Left hindlimb (tissue), 1 donor: Measurements from ENCODE around the gene SRGAP1.
A peak's percentile ranks its signal among the peaks of the same experiment; 100 is the strongest.
"Not testable (repeated sequence)": the region's sequence is repeated elsewhere in the genome, so short reads cannot be mapped to it uniquely, and the experiment has no call there.

Experiments
- DNase-seq: peaks from one replicate; pipeline ENCODE4 v3.0.0-alpha.2; 2018

The SRGAP1 gene

DNA sequence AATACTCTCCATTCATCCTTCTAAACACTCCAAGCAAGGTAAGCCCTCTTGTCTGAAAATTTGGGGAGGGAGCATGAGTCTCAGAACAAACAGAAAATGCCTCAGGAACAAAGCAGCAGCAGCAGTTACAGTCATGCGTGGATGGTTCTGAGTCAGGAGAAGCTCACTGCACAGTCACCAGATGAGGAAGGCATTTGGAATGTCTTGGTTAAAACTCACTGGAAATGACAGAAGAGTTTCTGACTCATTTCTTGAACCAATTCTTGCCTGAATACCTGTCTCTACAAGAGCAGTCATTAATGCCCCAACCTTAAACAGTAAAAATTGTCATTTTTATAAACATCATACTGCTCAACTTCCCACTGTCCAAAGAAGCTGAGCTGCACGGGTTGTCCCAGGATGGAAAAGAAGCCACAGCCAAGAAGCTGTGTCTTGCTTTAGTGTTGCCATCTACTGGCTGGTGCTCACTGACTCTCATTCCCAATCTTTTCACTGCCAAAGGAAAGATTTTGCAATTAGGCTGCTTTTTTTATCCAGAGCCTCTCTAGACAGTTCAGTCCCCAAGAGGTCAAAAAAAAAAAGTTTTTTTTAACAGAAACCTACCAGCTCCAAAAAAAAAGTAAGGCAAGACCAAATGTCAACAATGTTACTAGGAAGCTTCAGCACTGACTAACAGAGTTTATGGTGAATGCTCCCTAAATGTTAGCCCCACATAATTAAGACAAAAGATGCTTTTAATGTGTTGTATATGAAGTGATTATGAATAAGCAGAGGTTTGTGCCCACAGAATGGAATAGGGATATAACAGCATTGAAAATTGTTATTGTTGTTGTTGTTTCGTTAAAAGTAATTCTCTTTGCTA is 337.2 kb downstream of the SRGAP1 start:
- peak; percentile 52 for DNase-seq

DNA sequence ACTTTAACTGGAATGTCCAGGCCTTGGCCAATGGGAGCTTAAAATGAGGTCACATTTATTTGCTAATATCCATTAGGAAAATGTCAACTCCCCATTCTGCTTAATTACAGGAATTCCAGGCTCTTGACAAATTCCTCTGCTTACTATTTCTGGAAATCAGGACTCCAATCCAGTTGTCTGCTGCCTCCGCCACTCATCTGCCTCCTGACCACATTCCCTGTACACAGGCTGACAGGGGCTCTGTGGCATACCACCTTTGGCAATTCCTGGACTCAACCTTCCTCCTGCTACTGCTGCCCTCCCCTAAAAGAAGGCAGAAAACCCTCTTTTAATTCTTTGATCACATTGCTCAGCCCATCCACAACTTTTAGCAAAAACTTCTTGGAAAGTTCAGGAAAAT is 339.7 kb downstream of the SRGAP1 start:
- DNase-seq = no peak

- no peak for DNase-seq
These were observed 342.3 kb downstream of the SRGAP1 start for GRCh38 chr12:64186789-64187188.

DNA sequence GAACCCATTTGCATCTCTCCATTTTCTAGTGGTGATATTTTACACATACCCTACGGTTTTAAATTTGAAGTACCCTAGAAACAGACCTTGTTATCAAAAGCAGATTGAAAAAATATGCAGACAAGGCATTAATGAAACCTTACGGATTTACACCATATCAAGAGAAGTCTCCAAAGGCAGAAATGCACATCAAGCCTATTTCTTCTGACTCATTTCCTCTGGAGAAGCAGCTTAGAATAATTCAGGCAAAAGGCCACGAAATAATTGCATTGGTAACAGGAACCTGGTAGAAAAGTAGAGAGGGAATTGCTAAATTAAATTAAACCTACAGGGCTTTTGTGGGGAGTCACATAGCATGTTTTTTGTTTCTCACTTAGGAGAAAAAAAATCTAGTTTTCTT is 342.9 kb downstream of the SRGAP1 start:
- DNase-seq = no peak

DNA sequence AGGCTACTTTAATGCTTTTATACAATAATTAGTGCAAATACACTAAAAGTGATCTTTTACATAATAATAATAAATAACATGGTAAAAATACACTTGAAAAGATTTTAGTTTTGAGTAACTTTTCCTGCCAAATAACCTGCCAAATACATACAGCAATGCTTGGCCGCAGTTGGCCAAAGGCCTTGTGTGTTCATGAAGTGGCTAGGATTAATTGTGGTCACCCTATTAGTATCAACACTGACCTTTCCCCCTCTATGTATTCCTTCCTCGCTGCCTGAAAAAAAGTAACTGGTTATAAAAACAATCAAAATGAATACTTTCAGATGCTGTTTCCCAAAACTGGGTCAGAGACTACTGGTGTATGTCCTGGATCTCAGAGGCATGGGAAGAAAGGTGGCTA is 343.3 kb downstream of the SRGAP1 start:
- DNase-seq = no peak

GRCh38 chr12:64189530-64189929 is 345.0 kb downstream of the SRGAP1 start:
- no peak for DNase-seq

GRCh38 chr12:64190140-64190539 is 345.6 kb downstream of the SRGAP1 start:
- DNase-seq = no peak

DNA sequence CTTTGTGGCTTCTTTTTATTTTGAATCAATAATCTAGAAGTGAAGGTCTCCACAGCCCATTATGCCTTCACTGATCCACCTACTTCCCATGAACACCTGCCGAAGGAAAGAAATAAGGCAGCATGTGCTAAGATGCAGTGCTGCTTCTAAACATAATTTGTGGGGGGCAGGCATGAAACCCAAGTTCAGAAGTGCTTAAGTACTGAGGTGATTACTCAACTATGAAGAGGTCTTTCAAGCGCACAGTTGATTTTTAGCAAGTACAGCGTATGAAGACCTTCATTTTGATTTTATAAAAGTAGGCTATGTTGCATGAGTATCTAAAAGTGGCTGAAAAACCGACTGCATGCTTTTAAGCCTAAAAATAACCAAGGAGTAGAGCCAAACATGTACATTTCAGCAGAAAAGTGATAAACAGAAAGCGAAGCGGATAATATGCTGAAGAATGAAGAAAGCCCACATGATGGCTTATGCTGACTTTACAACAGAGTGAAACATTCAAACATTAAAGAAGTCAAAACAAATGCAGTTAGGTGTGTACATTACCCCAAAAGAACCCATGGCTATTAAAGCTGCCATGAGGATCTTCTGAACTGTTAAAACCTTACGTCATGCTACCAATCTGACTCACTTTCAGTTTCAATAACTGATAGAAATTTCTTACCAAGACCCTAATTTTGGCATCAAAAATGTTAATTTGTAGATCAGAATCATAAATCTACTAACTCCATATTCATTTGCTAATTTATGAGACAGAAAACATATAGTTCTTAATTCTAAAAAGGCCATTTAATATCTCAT is 348.3 kb downstream of the SRGAP1 start:
- DNase-seq = no peak

- DNase-seq = no peak
These were observed 349.4 kb downstream of the SRGAP1 start for GRCh38 chr12:64193931-64194330.

DNA sequence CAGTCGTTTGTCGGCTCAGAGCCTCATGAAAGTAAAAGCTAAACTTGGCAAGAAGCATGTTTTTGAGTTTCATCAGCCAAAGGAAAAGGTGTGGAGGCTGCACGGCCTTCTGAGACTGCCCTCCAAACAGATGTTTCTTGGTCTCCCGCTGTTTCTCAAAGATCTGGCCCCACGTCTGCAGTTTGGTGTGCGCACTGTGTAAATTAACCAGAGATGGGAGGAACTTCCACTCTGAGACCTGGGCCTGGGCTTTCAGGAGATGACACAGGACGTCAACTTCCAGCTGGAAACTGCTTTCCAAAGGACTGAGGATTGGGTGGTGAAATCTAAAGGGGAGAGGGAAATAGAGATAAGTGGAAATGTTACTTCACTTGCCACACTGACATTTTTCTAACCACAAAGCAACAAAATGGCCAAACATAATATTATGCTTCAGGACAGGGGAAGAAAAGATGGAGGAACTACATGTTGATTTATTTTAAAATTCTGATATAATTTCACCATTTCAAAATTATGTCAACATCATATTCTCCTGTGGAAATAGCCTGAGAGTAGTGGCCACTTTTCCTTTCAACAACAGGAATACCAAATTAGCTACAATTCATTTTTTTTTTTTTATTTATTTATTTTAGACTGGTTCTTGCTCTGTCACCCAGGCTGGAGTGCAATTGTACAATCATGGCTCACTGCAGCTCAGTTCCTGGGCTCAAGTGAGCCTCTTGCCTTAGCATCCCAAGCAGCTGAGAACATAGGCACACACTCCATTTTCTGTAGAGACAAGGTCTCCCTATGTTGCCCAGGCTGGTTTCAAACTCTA is 350.0 kb downstream of the SRGAP1 start:
- no peak for DNase-seq

GRCh38 chr12:64195841-64196240 is 351.3 kb downstream of the SRGAP1 start:
- not testable (repeated sequence) for DNase-seq

DNA sequence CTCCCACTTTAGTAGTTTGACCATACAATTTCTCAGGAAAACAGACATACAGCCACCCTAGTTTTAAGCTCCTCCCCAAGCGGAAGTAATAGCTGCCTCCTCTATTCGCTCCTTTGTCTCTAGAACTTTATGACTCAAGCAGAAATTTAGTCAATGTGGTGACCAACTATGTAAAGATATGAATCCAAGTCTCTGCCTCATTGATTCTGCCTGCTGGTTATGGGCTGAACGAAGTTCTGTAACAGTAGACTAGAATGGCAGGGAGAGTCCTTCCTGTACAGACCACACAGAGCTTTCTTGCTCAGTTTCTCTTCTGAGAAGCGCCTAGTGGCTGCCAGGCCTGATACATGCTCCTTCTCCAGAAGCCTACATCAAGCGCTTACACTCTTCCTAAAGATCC is 358.5 kb downstream of the SRGAP1 start:
- DNase-seq = no peak

GRCh38 chr12:64203775-64204174 is 359.3 kb downstream of the SRGAP1 start:
- DNase-seq = no peak

DNA sequence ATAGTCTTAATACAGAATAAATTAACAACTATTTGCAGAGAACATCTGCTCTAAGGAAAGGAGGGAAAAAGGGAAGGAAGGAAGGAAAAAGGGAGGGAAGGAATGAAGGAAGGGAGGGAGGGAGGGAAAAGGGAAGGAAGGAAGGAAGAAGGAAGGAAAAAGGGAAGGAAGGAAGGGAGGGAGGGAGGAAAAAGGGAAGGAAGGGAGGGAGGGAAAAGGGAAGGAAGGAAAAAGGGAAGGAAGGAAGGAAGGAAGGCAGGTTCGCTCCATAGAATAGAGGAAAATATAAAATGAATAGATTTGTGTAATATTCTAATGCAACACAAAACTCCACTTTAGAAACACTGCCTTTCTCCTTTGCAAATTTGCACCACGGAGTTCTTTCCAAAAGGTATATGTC is 361.0 kb downstream of the SRGAP1 start:
- no peak for DNase-seq

DNA sequence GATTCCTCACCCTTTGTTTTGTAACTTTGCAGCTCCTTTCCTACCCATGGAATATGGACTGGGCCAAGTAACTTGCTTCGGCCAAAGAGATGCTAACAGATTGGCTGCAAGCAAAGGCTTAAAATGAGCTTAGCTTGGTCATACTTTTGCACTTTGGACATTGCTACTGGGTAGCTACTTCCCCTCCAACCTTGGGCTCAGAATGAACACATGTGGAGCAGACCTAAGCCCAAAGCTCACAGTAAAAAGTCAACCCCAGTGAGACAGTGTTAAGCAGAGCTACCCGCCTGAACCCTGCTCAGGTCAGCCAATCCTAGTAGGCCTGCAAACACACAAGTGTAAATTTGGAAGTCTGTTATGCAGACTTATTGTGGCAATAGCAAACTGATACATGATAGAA is 363.0 kb downstream of the SRGAP1 start:
- no peak for DNase-seq
